GM23248 (cell line): ENCODE results near the gene CD79A. TPM values are rescaled to one million over a fixed set of nuclear protein-coding genes. Genes with fewer than 3 reads are reported as not detected.

ENCODE experiments used
- DNase-seq: peaks from one replicate; pipeline ENCODE4 v3.0.0-alpha.2; 2015
- H2AFZ ChIP-seq: fragments of 200-600 bp; sonication (generic); 2 replicates; pipeline ENCODE4 v1.6.1; 2016; ENCODE audit warnings: antibody characterized with exemption
- H3F3A ChIP-seq: fragments of 200-600 bp; sonication (generic); 2 replicates; pipeline ENCODE4 v1.6.1; 2016; ENCODE audit warnings: mild to moderate bottlenecking, antibody characterized with exemption, mixed run types; ENCODE audit not compliant: insufficient read depth
- H3K27ac ChIP-seq: fragments of 200-600 bp; sonication (generic); 2 replicates; pipeline ENCODE4 v1.5.1; 2016; ENCODE audit warnings: mild to moderate bottlenecking
- H3K27me3 ChIP-seq: fragments of 200-600 bp; sonication (generic); replicated peaks from 2 replicates; pipeline ENCODE4 v1.6.1; 2016; ENCODE audit warnings: mild to moderate bottlenecking; ENCODE audit not compliant: insufficient read depth
- H3K36me3 ChIP-seq: fragments of 200-600 bp; sonication (generic); 2 replicates; pipeline ENCODE4 v1.6.1; 2016; ENCODE audit warnings: low read depth, mild to moderate bottlenecking
- H3K4me1 ChIP-seq: fragments of 200-600 bp; sonication (generic); 2 replicates; pipeline ENCODE4 v1.6.1; 2016; ENCODE audit warnings: mild to moderate bottlenecking; ENCODE audit not compliant: insufficient read depth
- H3K4me2 ChIP-seq: fragments of 200-600 bp; sonication (generic); one replicate; pipeline ENCODE4 v1.6.1; 2016; ENCODE audit warnings: mild to moderate bottlenecking; ENCODE audit not compliant: unreplicated experiment
- H3K4me3 ChIP-seq: fragments of 200-600 bp; sonication (generic); 2 replicates; pipeline ENCODE4 v1.5.1; 2016; ENCODE audit warnings: mild to moderate bottlenecking
- H3K79me2 ChIP-seq: fragments of 200-600 bp; sonication (generic); 2 replicates; pipeline ENCODE4 v1.6.1; 2016; ENCODE audit warnings: mild to moderate bottlenecking; ENCODE audit not compliant: insufficient read depth
- H3K9ac ChIP-seq: fragments of 200-600 bp; sonication (generic); 2 replicates; pipeline ENCODE4 v1.6.1; 2016; ENCODE audit warnings: mild to moderate bottlenecking
- H3K9me2 ChIP-seq: fragments of 200-600 bp; sonication (generic); 2 replicates; pipeline ENCODE4 v1.6.1; 2016; ENCODE audit warnings: mixed run types, mild to moderate bottlenecking, moderate library complexity; ENCODE audit not compliant: insufficient read depth
- H3K9me3 ChIP-seq: fragments of 200-600 bp; sonication (generic); one replicate; pipeline ENCODE4 v1.6.1; 2017; ENCODE audit warnings: low read depth
- H4K20me1 ChIP-seq: fragments of 200-600 bp; sonication (generic); 2 replicates; pipeline ENCODE4 v1.6.0; 2016; ENCODE audit not compliant: insufficient read depth
- EZH2 ChIP-seq: fragments of 200-600 bp; sonication (generic); IDR thresholded peaks from 2 replicates; pipeline ENCODE4 v1.6.1; 2018; ENCODE audit warnings: antibody characterized with exemption, mild to moderate bottlenecking; ENCODE audit not compliant: insufficient read depth, poor library complexity, severe bottlenecking
- EZH2phosphoT487 ChIP-seq: fragments of 200-600 bp; sonication (generic); IDR thresholded peaks from 2 replicates; pipeline ENCODE4 v1.6.1; 2018; ENCODE audit warnings: antibody characterized with exemption, moderate library complexity, mild to moderate bottlenecking, low read depth; ENCODE audit not compliant: insufficient read depth
- WGBS, 2 experiments: methylation state at CpG; one replicate each; pipeline ENCODE4 v1.1.6; 2015 to 2017; ENCODE audit warnings: low lambda C conversion rate in 2 of 2, low coverage in 1 of 2; ENCODE audit errors: missing lambda C conversion rate in 2 of 2; 5-methylcytosine and 5-hydroxymethylcytosine counted together
- in situ Hi-C: fragments of 300-500 bp; cut with MboI; formaldehyde crosslinking; loops from 2 replicates; pipeline ENCODE4 v1.15.0; 2020
- polyA plus RNA-seq: library from polyadenylated mRNA; unstranded; fragments of >200 nt; fragmentation: Nextera tagmentation; extraction: Ambion mirVana; gene quantifications from 2 replicates; pipeline ENCODE4 v1.2.1, GENCODE V29; 2016
- total RNA-seq: library from RNA; depleted of rRNA; stranded (reverse); fragments of >200 nt; shearing (Covaris generic); gene quantifications from 2 replicates; pipeline ENCODE4 v1.2.3, GENCODE V29; 2014

Gene CD79A
- total and polyA plus RNA-seq, 2 experiments from 2014 or later = not detected

- Histone ChIP-seq H3K4me1 (peaks cover 11% of the 10 kb centered on the region), H2AFZ (peak overlapping the region; percentile 81), H3K4me3 (peak overlapping the region; percentile 87), H3K36me3 (no peaks in the 10 kb centered on the region), H3K9me2 (no peaks in the 10 kb centered on the region), H3K27ac (peak overlapping the region; percentile 48), H4K20me1 (no peaks in the 10 kb centered on the region), H3K27me3 (no peaks in the 10 kb centered on the region), H3K79me2 (peaks cover 49% of the 10 kb centered on the region), H3K9me3 (no peaks in the 10 kb centered on the region), H3K4me2 (peak overlapping the region; percentile 94), H3F3A (peaks cover 13% of the 10 kb centered on the region), H3K9ac (peak overlapping the region; percentile 95)
- TF ChIP-seq EZH2phosphoT487 (no peak), EZH2 (no peak)
- DNase-seq = peak; percentile 100
- WGBS, 2 experiments = 1% methylated on average over 47 to 66 of the region's 66 CpGs
- in situ Hi-C loops = no loop called here
Observed at GRCh38 chr19:41883821-41884733, 7.0 kb downstream of the CD79A start.

DNA sequence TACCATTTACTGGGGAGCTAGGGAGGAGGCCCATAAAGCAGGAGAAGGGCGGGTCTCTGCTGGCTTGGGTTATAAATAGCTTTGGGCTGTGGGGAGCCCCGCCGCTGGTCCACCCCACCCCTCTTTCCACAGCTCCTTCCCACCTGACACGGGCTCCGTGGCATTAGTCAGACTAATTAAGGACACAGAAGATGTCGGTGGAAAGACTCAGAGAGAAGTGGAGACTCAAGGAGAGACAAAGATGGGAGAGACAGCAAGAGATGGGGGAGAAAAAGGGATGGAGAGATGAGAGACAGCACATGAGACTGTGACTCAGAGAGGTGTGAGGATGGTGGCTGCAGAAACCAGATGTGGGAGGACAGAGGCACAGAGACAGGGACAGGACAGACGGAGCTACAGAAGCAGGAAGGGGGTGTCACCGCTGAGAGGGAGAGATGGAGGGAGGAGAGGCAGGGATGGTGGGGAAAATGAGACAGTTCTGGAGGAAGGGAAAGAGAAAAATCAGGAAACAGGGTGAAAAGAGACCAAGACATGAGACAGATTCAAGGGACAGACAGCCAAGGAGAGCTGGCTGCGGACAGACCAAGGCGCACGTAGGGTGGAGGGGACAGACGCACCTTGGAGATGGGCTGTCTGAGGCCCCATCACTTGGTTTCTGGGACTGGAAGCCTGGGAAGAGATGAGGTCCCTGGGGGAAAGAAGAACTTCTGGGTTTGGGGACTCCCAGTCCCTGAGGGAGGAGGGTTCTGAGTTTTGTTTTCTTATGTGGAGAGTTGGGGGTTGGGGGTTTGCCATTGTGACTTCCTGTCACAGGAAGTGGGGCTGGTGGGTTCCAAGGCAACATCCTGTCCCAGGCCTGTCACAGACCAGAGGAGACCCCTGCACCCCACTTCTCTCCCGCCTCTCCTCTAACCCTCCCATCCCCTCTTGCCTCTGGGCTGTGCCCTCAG lies 10.0 kb downstream of the CD79A start:
- no peaks in the 10 kb centered on the region for H4K20me1 ChIP-seq
- TF ChIP-seq EZH2phosphoT487 (no peak), EZH2 (no peak)
- 81 to 82% methylated on average over 12 to 13 of the region's 13 CpGs for WGBS, 2 experiments
- peaks cover 69% of the 10 kb centered on the region for H3K79me2 ChIP-seq
- no peaks in the 10 kb centered on the region; the same call in 1 of the 2 replicates for H3K36me3 ChIP-seq
- no peak overlapping the region for H2AFZ ChIP-seq
- in situ Hi-C loops = no loop called here
- DNase-seq = no peak
- H3K27ac ChIP-seq = no peak overlapping the region
- peaks cover 11% of the 10 kb centered on the region for H3F3A ChIP-seq
- 0 out of 2 replicates have a peak overlapping the region, but pooled peaks have one; percentile 18 for H3K9ac ChIP-seq
- H3K9me3 ChIP-seq = no peaks in the 10 kb centered on the region
- H3K4me2 ChIP-seq = peak overlapping the region; percentile 42
- H3K4me1 ChIP-seq = peaks cover 11% of the 10 kb centered on the region
- H3K27me3 ChIP-seq = no peaks in the 10 kb centered on the region
- no peaks in the 10 kb centered on the region for H3K9me2 ChIP-seq
- H3K4me3 ChIP-seq = no peak overlapping the region

DNA sequence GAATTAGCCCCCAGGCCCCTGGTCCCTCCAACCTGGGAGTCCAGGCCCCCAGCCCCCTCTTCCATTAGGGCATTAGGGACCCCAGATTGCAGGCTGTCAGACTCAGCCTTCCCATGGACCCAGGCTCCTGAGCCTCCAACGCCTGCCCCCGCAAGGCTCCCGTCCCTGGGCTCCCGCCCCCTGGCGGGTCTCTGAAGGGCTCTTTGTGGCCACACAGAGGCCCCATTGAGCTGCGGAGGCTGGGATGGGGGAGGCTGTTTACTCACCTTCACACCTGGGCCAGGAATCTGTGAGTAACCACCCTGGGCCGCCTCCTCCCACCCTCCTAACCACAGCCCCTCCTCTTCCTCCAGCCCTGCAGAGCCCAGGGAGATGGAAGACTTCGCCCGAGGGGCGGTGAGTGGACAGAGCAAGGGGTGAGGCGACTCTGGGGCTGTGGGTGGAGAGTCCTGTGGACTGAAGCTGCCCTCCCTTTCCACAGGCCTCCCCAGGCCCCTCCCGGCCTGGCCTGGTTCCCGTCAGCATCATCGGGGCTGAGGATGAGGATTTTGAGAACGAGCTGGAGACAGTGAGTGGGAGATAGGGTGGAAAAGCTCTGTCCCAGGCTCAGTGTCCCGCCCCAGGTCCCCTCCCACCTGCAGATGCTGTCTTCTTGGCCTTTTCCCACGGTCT lies 10.8 kb downstream of the CD79A start:
- Histone ChIP-seq H3K4me2 (no peak overlapping the region), H3K9me2 (no peaks in the 10 kb centered on the region), H2AFZ (no peak overlapping the region), H3K4me3 (no peak overlapping the region), H3K27ac (no peak overlapping the region), H4K20me1 (no peaks in the 10 kb centered on the region), H3K4me1 (peaks cover 11% of the 10 kb centered on the region), H3K9me3 (no peaks in the 10 kb centered on the region), H3F3A (peaks cover 6% of the 10 kb centered on the region; the same call in 1 of the 2 replicates), H3K27me3 (no peaks in the 10 kb centered on the region), H3K36me3 (no peaks in the 10 kb centered on the region; the same call in 1 of the 2 replicates), H3K79me2 (peaks cover 69% of the 10 kb centered on the region), H3K9ac (no peak overlapping the region)
- 66 to 72% methylated on average over 14 to 16 of the region's 17 CpGs for WGBS, 2 experiments
- DNase-seq = peak; percentile 49
- TF ChIP-seq EZH2 (no peak), EZH2phosphoT487 (no peak)
- in situ Hi-C loops = no loop called here
